Measurements from ENCODE around the gene LTO1. TPM values are rescaled to one million over a fixed set of nuclear protein-coding genes. Genes with fewer than 3 reads are reported as not detected.

LTO1 gene
- total and polyA plus RNA-seq, 2 of the 13 experiments (the other 11 are each of a cell fraction or from before 2014, with no cell fraction given): 11.8 to 15.0 TPM

DNA sequence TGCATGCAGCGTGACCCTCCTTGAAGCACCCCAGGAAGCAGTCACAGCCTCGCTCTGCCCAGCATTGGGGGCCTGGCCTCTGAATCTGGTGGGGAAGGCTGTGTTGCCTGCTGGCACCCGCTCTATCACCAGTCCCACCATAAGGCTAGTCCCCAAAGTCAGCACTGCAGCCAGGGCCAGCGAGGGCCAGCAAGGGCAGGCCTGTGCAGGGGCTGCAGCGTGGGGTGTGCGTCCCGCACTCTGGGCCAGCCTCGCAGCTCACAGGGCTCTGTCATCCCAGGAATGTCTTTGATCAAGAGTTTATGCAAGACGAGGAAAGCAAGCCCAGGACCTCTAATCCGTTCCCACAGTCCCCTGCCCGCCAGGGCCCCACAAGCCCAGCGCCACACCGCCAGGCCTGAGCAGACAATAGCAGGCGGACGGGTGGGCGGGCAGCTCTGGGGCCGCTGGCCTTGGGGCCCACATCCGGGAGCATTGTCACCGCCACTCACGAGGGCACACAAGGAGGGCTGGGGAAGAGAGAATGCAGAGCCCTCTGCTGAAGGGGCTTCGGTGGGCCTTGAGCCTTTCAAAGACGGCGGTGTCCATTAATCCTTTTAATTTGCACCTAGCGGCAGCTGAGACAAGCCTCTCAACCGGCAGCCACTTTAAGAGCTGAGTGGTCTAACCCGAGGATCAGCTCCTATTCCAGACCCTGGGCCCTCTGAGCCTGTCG, 17.1 kb downstream of the LTO1 start (continued):
- TF ChIP-seq TAF15 (IDR thresholded peaks at IDR 0.05; ENCODE audit: low read depth, low read length, poor library complexity, severe bottlenecking) (no peak), SIX4 (CRISPR knock-in tag; IDR thresholded peaks at IDR 0.05) (peak; percentile 68; the same call in 1 of the 2 replicates), GLI4 (CRISPR knock-in tag; IDR thresholded peaks at IDR 0.05; ENCODE audit: borderline replicate concordance) (no peak), ZNF660 (CRISPR knock-in tag; IDR thresholded peaks at IDR 0.05; ENCODE audit: borderline replicate concordance, low read depth) (0 out of 2 replicates have a peak, but pooled peaks have one; percentile 2), ZNF354B (CRISPR knock-in tag; IDR thresholded peaks at IDR 0.05) (no peak), MAZ (IDR thresholded peaks at IDR 0.05; ENCODE audit: borderline replicate concordance, low read depth, low read length) (peak; percentile 57; the same call in 1 of the 2 replicates), MAZ (CRISPR knock-in tag; IDR thresholded peaks at IDR 0.05; ENCODE audit: low read depth) (peak; percentile 74; the same call in 1 of the 2 replicates), ZNF256 (CRISPR knock-in tag; conservative IDR thresholded peaks at IDR 0.05) (no peak; the same call in 1 of the 2 replicates), ELF1 (CRISPR knock-in tag; IDR thresholded peaks at IDR 0.05) (peak; percentile 70), ZSCAN21 (CRISPR knock-in tag; IDR thresholded peaks at IDR 0.05; ENCODE audit: borderline replicate concordance) (peak; percentile 81), TAF1 (CRISPR knock-in tag; IDR thresholded peaks at IDR 0.05) (peak; percentile 56; the same call in 1 of the 2 replicates), SATB2 (CRISPR knock-in tag; IDR thresholded peaks at IDR 0.05) (peak; percentile 33; the same call in 1 of the 2 replicates), SRSF9 (IDR thresholded peaks at IDR 0.05; ENCODE audit: borderline replicate concordance, insufficient read depth, low read depth, low read length, poor library complexity, severe bottlenecking) (no peak)
- TF ChIP-seq, protein P1, sequence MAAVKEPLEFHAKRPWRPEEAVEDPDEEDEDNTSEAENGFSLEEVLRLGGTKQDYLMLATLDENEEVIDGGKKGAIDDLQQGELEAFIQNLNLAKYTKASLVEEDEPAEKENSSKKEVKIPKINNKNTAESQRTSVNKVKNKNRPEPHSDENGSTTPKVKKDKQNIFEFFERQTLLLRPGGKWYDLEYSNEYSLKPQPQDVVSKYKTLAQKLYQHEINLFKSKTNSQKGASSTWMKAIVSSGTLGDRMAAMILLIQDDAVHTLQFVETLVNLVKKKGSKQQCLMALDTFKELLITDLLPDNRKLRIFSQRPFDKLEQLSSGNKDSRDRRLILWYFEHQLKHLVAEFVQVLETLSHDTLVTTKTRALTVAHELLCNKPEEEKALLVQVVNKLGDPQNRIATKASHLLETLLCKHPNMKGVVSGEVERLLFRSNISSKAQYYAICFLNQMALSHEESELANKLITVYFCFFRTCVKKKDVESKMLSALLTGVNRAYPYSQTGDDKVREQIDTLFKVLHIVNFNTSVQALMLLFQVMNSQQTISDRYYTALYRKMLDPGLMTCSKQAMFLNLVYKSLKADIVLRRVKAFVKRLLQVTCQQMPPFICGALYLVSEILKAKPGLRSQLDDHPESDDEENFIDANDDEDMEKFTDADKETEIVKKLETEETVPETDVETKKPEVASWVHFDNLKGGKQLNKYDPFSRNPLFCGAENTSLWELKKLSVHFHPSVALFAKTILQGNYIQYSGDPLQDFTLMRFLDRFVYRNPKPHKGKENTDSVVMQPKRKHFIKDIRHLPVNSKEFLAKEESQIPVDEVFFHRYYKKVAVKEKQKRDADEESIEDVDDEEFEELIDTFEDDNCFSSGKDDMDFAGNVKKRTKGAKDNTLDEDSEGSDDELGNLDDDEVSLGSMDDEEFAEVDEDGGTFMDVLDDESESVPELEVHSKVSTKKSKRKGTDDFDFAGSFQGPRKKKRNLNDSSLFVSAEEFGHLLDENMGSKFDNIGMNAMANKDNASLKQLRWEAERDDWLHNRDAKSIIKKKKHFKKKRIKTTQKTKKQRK (IDR thresholded peaks at IDR 0.05; ENCODE audit: low read length): no peak
- TF ChIP-seq, protein P2, sequence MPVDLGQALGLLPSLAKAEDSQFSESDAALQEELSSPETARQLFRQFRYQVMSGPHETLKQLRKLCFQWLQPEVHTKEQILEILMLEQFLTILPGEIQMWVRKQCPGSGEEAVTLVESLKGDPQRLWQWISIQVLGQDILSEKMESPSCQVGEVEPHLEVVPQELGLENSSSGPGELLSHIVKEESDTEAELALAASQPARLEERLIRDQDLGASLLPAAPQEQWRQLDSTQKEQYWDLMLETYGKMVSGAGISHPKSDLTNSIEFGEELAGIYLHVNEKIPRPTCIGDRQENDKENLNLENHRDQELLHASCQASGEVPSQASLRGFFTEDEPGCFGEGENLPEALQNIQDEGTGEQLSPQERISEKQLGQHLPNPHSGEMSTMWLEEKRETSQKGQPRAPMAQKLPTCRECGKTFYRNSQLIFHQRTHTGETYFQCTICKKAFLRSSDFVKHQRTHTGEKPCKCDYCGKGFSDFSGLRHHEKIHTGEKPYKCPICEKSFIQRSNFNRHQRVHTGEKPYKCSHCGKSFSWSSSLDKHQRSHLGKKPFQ (CRISPR knock-in tag; IDR thresholded peaks at IDR 0.05; ENCODE audit: insufficient replicate concordance): no peak
- TF ChIP-seq, protein P3, sequence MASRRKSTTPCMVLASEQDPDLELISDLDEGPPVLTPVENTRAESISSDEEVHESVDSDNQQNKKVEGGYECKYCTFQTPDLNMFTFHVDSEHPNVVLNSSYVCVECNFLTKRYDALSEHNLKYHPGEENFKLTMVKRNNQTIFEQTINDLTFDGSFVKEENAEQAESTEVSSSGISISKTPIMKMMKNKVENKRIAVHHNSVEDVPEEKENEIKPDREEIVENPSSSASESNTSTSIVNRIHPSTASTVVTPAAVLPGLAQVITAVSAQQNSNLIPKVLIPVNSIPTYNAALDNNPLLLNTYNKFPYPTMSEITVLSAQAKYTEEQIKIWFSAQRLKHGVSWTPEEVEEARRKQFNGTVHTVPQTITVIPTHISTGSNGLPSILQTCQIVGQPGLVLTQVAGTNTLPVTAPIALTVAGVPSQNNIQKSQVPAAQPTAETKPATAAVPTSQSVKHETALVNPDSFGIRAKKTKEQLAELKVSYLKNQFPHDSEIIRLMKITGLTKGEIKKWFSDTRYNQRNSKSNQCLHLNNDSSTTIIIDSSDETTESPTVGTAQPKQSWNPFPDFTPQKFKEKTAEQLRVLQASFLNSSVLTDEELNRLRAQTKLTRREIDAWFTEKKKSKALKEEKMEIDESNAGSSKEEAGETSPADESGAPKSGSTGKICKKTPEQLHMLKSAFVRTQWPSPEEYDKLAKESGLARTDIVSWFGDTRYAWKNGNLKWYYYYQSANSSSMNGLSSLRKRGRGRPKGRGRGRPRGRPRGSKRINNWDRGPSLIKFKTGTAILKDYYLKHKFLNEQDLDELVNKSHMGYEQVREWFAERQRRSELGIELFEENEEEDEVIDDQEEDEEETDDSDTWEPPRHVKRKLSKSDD (CRISPR knock-in tag; IDR thresholded peaks at IDR 0.05; ENCODE audit: low read depth): peak; percentile 85; the same call in 1 of the 2 replicates
- TF ChIP-seq, protein P4, sequence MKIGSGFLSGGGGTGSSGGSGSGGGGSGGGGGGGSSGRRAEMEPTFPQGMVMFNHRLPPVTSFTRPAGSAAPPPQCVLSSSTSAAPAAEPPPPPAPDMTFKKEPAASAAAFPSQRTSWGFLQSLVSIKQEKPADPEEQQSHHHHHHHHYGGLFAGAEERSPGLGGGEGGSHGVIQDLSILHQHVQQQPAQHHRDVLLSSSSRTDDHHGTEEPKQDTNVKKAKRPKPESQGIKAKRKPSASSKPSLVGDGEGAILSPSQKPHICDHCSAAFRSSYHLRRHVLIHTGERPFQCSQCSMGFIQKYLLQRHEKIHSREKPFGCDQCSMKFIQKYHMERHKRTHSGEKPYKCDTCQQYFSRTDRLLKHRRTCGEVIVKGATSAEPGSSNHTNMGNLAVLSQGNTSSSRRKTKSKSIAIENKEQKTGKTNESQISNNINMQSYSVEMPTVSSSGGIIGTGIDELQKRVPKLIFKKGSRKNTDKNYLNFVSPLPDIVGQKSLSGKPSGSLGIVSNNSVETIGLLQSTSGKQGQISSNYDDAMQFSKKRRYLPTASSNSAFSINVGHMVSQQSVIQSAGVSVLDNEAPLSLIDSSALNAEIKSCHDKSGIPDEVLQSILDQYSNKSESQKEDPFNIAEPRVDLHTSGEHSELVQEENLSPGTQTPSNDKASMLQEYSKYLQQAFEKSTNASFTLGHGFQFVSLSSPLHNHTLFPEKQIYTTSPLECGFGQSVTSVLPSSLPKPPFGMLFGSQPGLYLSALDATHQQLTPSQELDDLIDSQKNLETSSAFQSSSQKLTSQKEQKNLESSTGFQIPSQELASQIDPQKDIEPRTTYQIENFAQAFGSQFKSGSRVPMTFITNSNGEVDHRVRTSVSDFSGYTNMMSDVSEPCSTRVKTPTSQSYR (CRISPR knock-in tag; IDR thresholded peaks at IDR 0.05; ENCODE audit: borderline replicate concordance): peak; percentile 67; the same call in 1 of the 2 replicates

Data from HepG2 (cell line).